ENCODE data around the gene TUBGCP5. TPM values are rescaled to one million over a fixed set of nuclear protein-coding genes. Genes with fewer than 3 reads are reported as not detected.
"Not testable (repeated sequence)": the region's sequence is repeated elsewhere in the genome, so short reads cannot be mapped to it uniquely, and the experiment has no call there.

Gene TUBGCP5
- total RNA-seq, 2 donors from 2014 or later: 23.0 to 24.7 TPM

- H3K36me3 ChIP-seq (ENCODE audit: control insufficient read depth, insufficient read depth, low read length): no peaks in the 10 kb centered on the region
- TF ChIP-seq, protein P1, sequence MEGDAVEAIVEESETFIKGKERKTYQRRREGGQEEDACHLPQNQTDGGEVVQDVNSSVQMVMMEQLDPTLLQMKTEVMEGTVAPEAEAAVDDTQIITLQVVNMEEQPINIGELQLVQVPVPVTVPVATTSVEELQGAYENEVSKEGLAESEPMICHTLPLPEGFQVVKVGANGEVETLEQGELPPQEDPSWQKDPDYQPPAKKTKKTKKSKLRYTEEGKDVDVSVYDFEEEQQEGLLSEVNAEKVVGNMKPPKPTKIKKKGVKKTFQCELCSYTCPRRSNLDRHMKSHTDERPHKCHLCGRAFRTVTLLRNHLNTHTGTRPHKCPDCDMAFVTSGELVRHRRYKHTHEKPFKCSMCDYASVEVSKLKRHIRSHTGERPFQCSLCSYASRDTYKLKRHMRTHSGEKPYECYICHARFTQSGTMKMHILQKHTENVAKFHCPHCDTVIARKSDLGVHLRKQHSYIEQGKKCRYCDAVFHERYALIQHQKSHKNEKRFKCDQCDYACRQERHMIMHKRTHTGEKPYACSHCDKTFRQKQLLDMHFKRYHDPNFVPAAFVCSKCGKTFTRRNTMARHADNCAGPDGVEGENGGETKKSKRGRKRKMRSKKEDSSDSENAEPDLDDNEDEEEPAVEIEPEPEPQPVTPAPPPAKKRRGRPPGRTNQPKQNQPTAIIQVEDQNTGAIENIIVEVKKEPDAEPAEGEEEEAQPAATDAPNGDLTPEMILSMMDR (conservative IDR thresholded peaks at IDR 0.05): no peak
- Mint-ChIP-seq H3K4me1 (no peaks in the 10 kb centered on the region), H3K27ac (no peak overlapping the region), H3K27me3 (ENCODE audit: insufficient read depth) (peaks cover 2% of the 10 kb centered on the region), H3K4me3 (no peak overlapping the region), H3K9me3 (peaks cover 34% of the 10 kb centered on the region), H3K36me3 (ENCODE audit: low read depth) (no peaks in the 10 kb centered on the region)
- no peak for DNase-seq
- 84 to 100% methylated on average over 1 to 2 of the region's 2 CpGs for WGBS, 2 experiments (ENCODE audit: insufficient coverage in 1 of 2, insufficient read length in 1 of 2)
- H3K27me3 ChIP-seq (ENCODE audit: control insufficient read depth, insufficient read depth, low read length, poor library complexity, severe bottlenecking): no peaks in the 10 kb centered on the region
- H3K27ac ChIP-seq (ENCODE audit: low read depth, low read length): no peak overlapping the region
- peaks cover 11% of the 10 kb centered on the region for H3K9me3 ChIP-seq (ENCODE audit: control insufficient read depth, low read length)
- no peak overlapping the region for H3K9ac ChIP-seq (ENCODE audit: extremely low read depth, low read length, poor library complexity, severe bottlenecking)
- H3K4me1 ChIP-seq (ENCODE audit: control insufficient read depth, insufficient read depth, low read length): no peaks in the 10 kb centered on the region
- H3K4me3 ChIP-seq (ENCODE audit: low read length): no peak overlapping the region
Observed at GRCh38 chr15:23052522-23052921, 13.2 kb upstream of the TUBGCP5 start.

- no peak for DNase-seq
- Mint-ChIP-seq H3K27me3 (ENCODE audit: insufficient read depth) (peaks cover 2% of the 10 kb centered on the region), H3K9me3 (peaks cover 24% of the 10 kb centered on the region)
Observed at GRCh38 chr15:23050708-23051107, 11.3 kb upstream of the TUBGCP5 start.

GRCh38 chr15:23049984-23050628 is 10.7 kb upstream of the TUBGCP5 start:
- H3K4me3 Mint-ChIP-seq: no peak overlapping the region
- no peaks in the 10 kb centered on the region for H3K36me3 ChIP-seq (ENCODE audit: control insufficient read depth, insufficient read depth, low read length)
- H3K9me3 ChIP-seq (ENCODE audit: control insufficient read depth, low read length): peaks cover 11% of the 10 kb centered on the region
- DNase-seq: no peak
- no peak overlapping the region for H3K27ac Mint-ChIP-seq
- no peaks in the 10 kb centered on the region for H3K4me1 ChIP-seq (ENCODE audit: control insufficient read depth, insufficient read depth, low read length)
- H3K27me3 Mint-ChIP-seq (ENCODE audit: insufficient read depth): no peaks in the 10 kb centered on the region
- no peak overlapping the region for H3K9ac ChIP-seq (ENCODE audit: extremely low read depth, low read length, poor library complexity, severe bottlenecking)
- H3K9me3 Mint-ChIP-seq: peaks cover 19% of the 10 kb centered on the region
- 92% methylated on average over 5 to 16 of the region's 16 CpGs for WGBS, 2 experiments (ENCODE audit: insufficient coverage in 1 of 2, insufficient read length in 1 of 2)
- no peaks in the 10 kb centered on the region for H3K4me1 Mint-ChIP-seq
- H3K36me3 Mint-ChIP-seq (ENCODE audit: low read depth): no peaks in the 10 kb centered on the region
- no peak overlapping the region for H3K27ac ChIP-seq (ENCODE audit: low read depth, low read length)
- H3K27me3 ChIP-seq (ENCODE audit: control insufficient read depth, insufficient read depth, low read length, poor library complexity, severe bottlenecking): no peaks in the 10 kb centered on the region
- no peak overlapping the region for H3K4me3 ChIP-seq (ENCODE audit: low read length)
- TF ChIP-seq, protein P1 (conservative IDR thresholded peaks at IDR 0.05): no peak

More at GRCh38 chr15:23050708-23051107, 11.3 kb upstream of the TUBGCP5 start:
- Mint-ChIP-seq H3K36me3 (ENCODE audit: low read depth) (no peaks in the 10 kb centered on the region), H3K4me3 (no peak overlapping the region), H3K27ac (no peak overlapping the region), H3K4me1 (no peaks in the 10 kb centered on the region)
- H3K27ac ChIP-seq (ENCODE audit: low read depth, low read length): no peak overlapping the region
- no peaks in the 10 kb centered on the region for H3K4me1 ChIP-seq (ENCODE audit: control insufficient read depth, insufficient read depth, low read length)
- H3K4me3 ChIP-seq (ENCODE audit: low read length): no peak overlapping the region
- H3K9ac ChIP-seq (ENCODE audit: extremely low read depth, low read length, poor library complexity, severe bottlenecking): no peak overlapping the region
- WGBS, 2 experiments (ENCODE audit: insufficient coverage in 1 of 2, insufficient read length in 1 of 2): no CpG with 5 or more reads among the region's 1 CpG
- H3K36me3 ChIP-seq (ENCODE audit: control insufficient read depth, insufficient read depth, low read length): no peaks in the 10 kb centered on the region
- H3K27me3 ChIP-seq (ENCODE audit: control insufficient read depth, insufficient read depth, low read length, poor library complexity, severe bottlenecking): no peaks in the 10 kb centered on the region
- H3K9me3 ChIP-seq (ENCODE audit: control insufficient read depth, low read length): peaks cover 11% of the 10 kb centered on the region
- TF ChIP-seq, protein P1 (conservative IDR thresholded peaks at IDR 0.05): no peak

- not testable (repeated sequence) for H3K27ac ChIP-seq (ENCODE audit: low read depth, low read length); DNase-seq; H3K4me1 ChIP-seq (ENCODE audit: control insufficient read depth, insufficient read depth, low read length); H3K4me1 Mint-ChIP-seq; H3K4me3 ChIP-seq (ENCODE audit: low read length); H3K4me3 Mint-ChIP-seq; H3K27ac Mint-ChIP-seq; H3K27me3 ChIP-seq (ENCODE audit: control insufficient read depth, insufficient read depth, low read length, poor library complexity, severe bottlenecking); H3K9me3 ChIP-seq (ENCODE audit: control insufficient read depth, low read length); H3K36me3 Mint-ChIP-seq (ENCODE audit: low read depth); H3K9ac ChIP-seq (ENCODE audit: extremely low read depth, low read length, poor library complexity, severe bottlenecking); H3K9me3 Mint-ChIP-seq; H3K36me3 ChIP-seq (ENCODE audit: control insufficient read depth, insufficient read depth, low read length); H3K27me3 Mint-ChIP-seq (ENCODE audit: insufficient read depth)
- WGBS, 2 experiments (ENCODE audit: insufficient coverage in 1 of 2, insufficient read length in 1 of 2): 89 to 95% methylated on average over 4 to 9 of the region's 9 CpGs
Observed at GRCh38 chr15:23048572-23049282, 9.4 kb upstream of the TUBGCP5 start.

- WGBS, 2 experiments (ENCODE audit: insufficient coverage in 1 of 2, insufficient read length in 1 of 2): 100% methylated on average over 1 of the region's 2 CpGs; no CpG with 5 or more reads in 1 of the 2 experiments
- not testable (repeated sequence) for H3K4me3 Mint-ChIP-seq; H3K27me3 Mint-ChIP-seq (ENCODE audit: insufficient read depth); H3K4me1 ChIP-seq (ENCODE audit: control insufficient read depth, insufficient read depth, low read length); H3K9me3 Mint-ChIP-seq; H3K27ac Mint-ChIP-seq; H3K27ac ChIP-seq (ENCODE audit: low read depth, low read length); H3K9me3 ChIP-seq (ENCODE audit: control insufficient read depth, low read length); H3K27me3 ChIP-seq (ENCODE audit: control insufficient read depth, insufficient read depth, low read length, poor library complexity, severe bottlenecking); H3K4me1 Mint-ChIP-seq; H3K4me3 ChIP-seq (ENCODE audit: low read length); DNase-seq; H3K9ac ChIP-seq (ENCODE audit: extremely low read depth, low read length, poor library complexity, severe bottlenecking); H3K36me3 ChIP-seq (ENCODE audit: control insufficient read depth, insufficient read depth, low read length); H3K36me3 Mint-ChIP-seq (ENCODE audit: low read depth)
Observed at GRCh38 chr15:23043987-23044386, 4.6 kb upstream of the TUBGCP5 start.

All from endodermal cell (in vitro differentiated cells).